Measurements from ENCODE around the gene PPIP5K1.
"Not testable (repeated sequence)": the region's sequence is repeated elsewhere in the genome, so short reads cannot be mapped to it uniquely, and the experiment has no call there.

The PPIP5K1 gene

DNA sequence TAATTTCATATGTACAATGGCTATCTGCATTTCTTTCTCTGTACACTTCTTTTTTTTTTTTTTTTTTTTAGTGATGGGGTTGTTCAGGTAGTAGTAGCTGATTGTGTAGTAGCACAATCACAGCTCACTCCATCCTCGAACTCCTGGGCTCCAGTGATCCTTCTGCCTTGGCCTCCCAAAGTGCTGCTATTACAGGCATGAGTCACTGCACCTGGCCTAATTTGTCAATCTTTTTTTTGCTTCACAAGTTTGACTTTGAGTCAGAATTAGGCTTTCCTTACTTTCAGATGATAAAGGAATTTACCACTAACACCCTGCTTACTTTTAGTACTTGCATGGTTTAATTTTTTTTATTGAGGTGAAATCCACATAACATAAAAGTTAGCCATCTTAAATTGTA, 44.6 kb downstream of the PPIP5K1 start:
- no peak for DNase-seq (ENCODE audit: low read depth in 2 of 2)

DNA sequence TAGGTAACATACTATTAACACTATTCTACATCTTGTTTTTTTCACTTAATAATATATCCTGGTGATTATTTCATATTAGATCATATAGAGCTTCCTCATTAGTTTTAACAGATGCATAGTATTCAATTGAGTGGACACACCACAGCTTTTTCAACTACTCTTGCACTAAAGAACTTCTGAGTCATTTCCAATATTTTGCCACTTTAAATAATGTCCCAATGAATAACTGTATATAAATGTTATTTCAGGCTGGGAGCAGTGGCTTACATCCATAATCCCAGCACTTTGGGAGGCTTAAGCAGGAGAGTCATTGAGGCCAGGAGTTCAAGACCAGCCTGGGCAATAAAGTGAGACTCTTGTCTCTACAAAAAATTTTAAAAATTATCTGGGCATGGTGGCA, 45.7 kb downstream of the PPIP5K1 start:
- no peak for DNase-seq (ENCODE audit: low read depth in 2 of 2)

DNA sequence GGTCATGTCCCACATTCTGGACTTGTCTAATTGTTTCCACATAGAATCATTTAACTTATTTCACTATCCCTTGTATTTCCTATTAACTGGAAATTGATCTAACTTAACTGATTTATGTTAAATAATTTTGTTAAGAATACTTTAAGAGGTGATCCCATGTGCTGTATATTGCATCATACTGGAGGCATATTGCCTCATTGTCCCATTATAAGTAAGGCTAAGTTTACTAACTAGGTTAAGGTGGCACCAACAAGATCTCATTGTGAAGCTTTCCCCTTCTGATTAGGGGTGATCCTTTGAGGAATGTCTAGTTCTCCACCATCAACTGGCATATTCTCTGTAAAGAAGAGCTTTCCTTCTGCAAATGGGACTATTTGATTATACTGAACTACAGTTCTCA, 48.2 kb downstream of the PPIP5K1 start:
- DNase-seq (ENCODE audit: low read depth in 2 of 2) = no peak

DNA sequence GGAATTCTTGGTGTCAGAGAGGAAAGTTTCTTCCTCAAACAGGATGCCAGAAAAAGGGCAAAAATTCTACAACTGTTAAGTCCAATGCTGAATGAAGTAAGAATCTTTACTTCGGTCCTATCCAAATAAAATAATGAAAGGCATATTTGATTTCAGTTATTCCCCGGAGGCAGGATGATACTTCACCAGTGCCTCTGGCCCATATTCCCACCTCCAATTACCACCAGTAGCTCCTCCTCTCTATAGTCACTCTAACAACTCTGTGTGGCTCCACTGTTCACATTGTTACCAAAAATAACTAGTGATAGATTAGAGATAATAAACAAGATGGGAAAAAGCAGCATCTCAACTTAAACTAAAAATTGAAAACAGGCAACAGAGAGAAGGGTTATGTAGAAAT, 51.9 kb downstream of the PPIP5K1 start:
- DNase-seq (ENCODE audit: low read depth in 2 of 2) = no peak

DNA sequence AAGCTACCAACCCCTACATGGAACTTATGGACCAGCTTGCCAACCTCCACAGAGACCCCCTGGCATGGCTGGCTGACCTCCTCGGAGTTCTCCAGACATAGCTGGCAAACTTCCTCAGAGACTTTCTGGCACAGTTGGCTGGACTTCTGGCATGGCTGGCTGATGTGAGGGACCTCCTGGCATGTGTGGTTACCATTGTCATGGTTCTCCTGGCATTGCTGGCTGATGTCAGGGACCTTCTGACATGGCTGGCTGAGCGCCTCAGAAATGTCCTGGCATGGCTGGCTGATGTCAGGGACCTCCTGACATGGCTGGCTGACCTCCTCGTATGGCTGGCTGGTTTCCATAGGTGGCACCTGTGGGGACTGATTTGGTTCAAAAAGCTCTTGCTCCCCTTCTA, 55.1 kb downstream of the PPIP5K1 start:
- DNase-seq (ENCODE audit: low read depth in 2 of 2) = no peak

DNA sequence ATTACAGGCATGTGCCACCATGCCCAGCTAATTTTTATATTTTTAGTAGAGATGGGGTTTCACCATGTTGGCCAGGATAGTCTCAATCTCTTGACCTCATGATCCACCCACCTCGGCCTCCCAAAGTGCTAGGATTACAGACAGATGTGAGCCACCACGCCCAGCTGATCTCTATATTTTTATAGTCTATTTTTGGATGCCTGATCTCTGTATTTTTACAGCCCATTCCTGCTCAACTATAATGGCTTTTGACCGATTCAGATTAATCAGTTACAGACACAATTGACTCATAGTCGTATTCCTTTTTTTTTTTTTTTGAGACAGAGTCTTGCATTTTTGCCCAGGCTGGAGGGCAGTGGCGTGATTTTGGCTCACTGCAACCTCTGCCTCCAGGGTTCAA, 57.2 kb downstream of the PPIP5K1 start:
- not testable (repeated sequence) for DNase-seq (ENCODE audit: low read depth in 2 of 2)

DNA sequence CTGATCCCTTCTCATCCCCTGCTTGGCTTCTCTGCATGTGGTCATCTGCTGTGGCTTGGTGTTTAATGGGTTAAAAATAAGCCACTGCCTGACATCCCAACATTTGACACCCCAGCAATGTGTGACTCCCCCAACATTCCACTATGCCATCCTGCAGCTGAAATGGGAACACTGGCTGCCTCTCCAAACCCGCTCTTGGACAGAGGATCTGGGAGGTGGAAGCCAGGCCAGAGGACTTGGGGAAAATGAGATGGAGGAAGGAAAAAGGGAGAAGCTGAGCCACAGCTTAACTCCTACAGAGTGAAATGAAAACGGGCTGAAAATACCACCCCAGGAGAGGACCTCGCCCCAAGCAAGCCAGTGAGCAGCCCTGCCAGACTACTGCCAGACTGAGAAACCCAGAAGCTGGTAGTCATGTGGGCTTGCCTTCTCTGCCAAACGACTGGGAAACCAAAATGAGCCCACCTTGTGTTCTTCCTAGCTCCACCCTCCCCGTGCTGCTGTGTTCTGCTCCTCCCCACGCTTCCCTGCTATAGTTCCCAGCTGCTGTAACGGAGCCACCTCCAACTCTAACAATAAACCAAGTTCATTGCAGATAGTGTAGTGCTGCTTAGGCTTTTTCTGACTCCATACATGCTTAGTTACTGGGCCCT, 58.9 kb downstream of the PPIP5K1 start:
- no peak for DNase-seq (ENCODE audit: low read depth in 2 of 2)

DNA sequence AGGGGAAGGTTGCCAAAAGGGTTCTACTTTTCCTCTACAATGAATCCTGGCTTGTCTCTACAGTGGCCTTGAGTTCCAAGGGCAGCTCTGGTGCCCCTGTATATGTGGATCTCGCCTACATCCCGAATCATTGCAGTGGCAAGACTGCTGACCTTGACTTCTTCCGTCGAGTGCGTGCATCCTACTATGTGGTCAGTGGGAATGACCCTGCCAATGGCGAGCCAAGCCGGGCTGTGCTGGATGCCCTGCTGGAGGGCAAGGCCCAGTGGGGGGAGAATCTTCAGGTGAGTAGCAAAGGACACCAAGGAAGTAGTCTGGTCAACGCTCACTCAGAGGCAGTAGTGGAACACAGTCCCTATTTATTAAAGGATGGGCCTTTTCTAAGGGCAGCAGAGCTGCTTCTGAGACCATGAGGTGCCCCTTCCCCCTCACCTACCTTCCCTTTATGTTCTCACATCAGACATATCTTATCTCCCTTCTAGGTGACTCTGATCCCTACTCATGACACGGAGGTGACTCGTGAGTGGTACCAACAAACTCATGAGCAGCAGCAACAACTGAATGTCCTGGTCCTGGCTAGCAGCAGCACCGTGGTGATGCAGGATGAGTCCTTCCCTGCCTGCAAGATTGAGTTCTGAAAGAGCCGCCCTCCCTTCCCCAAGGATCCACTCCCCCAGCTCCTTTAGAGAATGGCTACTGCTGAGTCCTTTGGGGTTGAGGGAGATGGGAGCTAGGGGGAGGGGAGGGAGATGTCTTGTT, 60.2 kb downstream of the PPIP5K1 start:
- no peak for DNase-seq (ENCODE audit: low read depth in 2 of 2)

DNA sequence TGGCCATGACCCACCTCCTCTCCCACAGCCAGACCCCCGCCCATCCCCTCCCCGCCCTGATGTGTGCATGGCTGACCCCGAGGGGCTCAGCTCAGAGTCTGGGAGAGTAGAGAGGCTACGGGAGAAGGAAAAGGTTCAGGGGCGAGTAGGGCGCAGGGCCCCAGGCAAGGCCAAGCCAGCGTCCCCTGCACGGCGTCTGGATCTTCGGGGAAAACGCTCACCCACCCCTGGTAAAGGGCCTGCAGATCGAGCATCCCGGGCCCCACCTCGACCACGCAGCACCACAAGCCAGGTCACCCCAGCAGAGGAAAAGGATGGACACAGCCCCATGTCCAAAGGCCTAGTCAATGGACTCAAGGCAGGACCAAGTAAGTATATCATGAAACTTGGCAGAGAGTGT, 60.9 kb downstream of the PPIP5K1 start:
- no peak for DNase-seq (ENCODE audit: low read depth in 2 of 2)

DNA sequence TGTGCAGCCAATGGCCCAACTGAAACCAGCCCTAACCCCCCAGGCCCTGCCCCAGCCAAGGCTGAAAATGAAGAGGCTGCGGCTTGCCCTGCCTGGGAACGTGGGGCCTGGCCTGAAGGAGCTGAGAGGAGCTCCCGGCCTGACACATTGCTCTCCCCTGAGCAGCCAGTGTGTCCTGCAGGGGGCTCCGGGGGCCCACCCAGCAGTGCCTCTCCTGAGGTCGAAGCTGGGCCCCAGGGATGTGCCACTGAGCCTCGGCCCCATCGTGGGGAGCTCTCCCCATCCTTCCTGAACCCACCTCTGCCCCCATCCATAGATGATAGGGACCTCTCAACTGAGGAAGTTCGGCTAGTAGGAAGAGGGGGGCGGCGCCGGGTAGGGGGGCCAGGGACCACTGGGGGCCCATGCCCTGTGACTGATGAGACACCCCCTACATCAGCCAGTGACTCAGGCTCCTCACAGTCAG, 61.4 kb downstream of the PPIP5K1 start:
- DNase-seq (ENCODE audit: low read depth in 2 of 2) = no peak

DNA sequence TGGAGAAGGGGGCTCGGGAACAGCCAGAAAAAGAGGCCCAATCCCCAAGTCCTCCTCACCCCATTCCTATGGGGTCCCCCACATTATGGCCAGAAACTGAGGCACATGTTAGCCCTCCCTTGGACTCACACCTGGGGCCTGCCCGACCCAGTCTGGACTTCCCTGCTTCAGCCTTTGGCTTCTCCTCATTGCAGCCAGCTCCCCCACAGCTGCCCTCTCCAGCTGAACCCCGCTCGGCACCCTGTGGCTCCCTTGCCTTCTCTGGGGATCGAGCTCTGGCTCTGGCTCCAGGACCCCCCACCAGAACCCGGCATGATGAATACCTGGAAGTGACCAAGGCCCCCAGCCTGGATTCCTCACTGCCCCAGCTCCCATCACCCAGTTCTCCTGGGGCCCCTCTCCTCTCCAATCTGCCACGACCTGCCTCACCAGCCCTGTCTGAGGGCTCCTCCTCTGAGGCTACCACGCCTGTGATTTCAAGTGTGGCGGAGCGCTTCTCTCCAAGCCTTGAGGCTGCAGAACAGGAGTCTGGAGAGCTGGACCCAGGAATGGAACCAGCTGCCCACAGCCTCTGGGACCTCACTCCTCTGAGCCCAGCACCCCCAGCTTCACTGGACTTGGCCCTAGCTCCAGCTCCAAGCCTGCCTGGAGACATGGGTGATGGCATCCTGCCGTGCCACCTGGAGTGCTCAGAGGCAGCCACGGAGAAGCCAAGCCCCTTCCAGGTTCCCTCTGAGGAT, 62.0 kb downstream of the PPIP5K1 start:
- DNase-seq (ENCODE audit: low read depth in 2 of 2) = no peak

DNA sequence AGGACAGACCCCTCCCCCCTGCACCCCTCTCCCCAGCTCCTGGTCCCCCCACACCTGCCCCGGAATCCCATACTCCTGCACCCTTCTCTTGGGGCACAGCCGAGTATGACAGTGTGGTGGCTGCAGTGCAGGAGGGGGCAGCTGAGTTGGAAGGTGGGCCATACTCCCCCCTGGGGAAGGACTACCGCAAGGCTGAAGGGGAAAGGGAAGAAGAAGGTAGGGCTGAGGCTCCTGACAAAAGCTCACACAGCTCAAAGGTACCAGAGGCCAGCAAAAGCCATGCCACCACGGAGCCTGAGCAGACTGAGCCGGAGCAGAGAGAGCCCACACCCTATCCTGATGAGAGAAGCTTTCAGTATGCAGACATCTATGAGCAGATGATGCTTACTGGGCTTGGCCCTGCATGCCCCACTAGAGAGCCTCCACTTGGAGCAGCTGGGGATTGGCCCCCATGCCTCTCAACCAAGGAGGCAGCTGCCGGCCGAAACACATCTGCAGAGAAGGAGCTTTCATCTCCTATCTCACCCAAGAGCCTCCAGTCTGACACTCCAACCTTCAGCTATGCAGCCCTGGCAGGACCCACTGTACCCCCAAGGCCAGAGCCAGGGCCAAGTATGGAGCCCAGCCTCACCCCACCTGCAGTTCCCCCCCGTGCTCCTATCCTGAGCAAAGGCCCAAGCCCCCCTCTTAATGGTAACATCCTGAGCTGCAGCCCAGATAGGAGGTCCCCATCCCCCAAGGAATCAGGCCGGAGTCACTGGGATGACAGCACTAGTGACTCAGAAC, 62.8 kb downstream of the PPIP5K1 start:
- DNase-seq (ENCODE audit: low read depth in 2 of 2) = no peak

DNA sequence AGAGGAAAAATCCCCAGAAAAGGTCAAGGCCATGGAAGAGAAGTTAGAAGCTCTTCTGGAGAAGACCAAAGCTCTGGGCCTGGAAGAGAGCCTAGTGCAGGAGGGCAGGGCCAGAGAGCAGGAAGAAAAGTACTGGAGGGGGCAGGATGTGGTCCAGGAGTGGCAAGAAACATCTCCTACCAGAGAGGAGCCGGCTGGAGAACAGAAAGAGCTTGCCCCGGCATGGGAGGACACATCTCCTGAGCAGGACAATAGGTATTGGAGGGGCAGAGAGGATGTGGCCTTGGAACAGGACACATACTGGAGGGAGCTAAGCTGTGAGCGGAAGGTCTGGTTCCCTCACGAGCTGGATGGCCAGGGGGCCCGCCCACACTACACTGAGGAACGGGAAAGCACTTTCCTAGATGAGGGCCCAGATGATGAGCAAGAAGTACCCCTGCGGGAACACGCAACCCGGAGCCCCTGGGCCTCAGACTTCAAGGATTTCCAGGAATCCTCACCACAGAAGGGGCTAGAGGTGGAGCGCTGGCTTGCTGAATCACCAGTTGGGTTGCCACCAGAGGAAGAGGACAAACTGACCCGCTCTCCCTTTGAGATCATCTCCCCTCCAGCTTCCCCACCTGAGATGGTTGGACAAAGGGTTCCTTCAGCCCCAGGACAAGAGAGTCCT, 63.6 kb downstream of the PPIP5K1 start:
- DNase-seq (ENCODE audit: low read depth in 2 of 2) = no peak

DNA sequence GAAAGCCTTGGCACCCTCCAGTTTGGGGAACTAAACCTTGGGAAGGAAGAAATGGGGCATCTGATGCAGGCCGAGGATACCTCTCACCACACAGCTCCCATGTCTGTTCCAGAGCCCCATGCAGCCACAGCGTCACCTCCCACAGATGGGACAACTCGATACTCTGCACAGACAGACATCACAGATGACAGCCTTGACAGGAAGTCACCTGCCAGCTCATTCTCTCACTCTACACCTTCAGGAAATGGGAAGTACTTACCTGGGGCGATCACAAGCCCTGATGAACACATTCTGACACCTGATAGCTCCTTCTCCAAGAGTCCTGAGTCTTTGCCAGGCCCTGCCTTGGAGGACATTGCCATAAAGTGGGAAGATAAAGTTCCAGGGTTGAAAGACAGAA, 64.9 kb downstream of the PPIP5K1 start:
- no peak for DNase-seq (ENCODE audit: low read depth in 2 of 2)

DNA sequence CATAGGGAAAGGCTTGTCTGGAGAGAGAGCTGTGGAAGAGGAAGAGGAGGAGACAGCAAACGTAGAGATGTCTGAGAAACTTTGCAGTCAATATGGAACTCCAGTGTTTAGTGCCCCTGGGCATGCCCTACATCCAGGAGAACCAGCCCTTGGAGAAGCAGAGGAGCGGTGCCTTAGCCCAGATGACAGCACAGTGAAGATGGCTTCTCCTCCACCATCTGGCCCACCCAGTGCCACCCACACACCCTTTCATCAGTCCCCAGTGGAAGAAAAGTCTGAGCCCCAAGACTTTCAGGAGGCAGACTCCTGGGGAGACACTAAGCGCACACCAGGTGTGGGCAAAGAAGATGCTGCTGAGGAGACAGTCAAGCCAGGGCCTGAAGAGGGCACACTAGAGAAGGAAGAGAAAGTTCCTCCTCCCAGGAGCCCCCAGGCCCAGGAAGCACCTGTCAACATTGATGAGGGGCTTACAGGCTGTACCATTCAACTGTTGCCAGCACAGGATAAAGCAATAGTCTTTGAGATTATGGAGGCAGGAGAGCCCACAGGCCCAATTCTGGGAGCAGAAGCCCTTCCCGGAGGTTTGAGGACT, 65.7 kb downstream of the PPIP5K1 start:
- no peak for DNase-seq (ENCODE audit: low read depth in 2 of 2)

DNA sequence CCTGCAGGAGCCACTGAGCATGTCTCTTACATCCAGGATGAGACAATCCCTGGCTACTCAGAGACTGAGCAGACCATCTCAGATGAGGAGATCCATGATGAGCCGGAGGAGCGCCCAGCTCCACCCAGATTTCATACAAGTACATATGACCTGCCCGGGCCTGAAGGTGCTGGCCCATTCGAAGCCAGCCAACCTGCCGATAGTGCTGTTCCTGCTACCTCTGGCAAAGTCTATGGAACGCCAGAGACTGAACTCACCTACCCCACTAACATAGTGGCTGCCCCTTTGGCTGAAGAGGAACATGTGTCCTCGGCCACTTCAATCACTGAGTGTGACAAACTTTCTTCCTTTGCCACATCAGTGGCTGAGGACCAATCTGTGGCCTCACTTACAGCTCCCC, 66.4 kb downstream of the PPIP5K1 start:
- no peak for DNase-seq (ENCODE audit: low read depth in 2 of 2)

DNA sequence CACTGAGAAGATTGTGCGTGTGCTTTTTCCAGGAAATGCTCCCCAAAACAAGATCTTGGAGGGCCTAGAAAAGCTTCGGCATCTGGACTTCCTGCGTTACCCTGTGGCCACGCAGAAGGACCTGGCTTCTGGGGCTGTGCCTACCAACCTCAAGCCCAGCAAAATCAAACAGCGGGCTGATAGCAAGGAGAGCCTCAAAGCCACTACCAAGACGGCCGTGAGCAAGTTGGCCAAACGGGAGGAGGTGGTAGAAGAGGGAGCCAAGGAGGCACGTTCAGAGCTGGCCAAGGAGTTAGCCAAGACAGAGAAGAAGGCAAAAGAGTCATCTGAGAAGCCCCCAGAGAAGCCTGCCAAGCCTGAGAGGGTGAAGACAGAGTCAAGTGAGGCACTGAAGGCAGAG, 67.8 kb downstream of the PPIP5K1 start:
- DNase-seq (ENCODE audit: low read depth in 2 of 2) = no peak

DNA sequence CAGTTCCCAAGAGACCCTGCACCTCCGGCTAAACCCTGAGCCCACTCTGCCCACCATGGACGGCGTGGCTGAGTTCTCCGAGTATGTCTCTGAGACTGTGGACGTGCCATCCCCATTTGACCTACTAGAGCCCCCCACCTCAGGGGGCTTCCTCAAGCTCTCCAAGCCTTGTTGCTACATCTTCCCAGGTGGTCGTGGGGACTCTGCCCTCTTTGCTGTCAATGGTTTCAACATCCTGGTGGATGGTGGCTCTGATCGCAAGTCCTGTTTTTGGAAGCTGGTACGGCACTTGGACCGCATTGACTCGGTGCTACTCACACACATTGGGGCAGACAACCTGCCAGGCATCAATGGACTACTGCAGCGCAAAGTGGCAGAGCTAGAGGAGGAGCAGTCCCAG, 68.6 kb downstream of the PPIP5K1 start:
- DNase-seq (ENCODE audit: low read depth in 2 of 2) = no peak

DNA sequence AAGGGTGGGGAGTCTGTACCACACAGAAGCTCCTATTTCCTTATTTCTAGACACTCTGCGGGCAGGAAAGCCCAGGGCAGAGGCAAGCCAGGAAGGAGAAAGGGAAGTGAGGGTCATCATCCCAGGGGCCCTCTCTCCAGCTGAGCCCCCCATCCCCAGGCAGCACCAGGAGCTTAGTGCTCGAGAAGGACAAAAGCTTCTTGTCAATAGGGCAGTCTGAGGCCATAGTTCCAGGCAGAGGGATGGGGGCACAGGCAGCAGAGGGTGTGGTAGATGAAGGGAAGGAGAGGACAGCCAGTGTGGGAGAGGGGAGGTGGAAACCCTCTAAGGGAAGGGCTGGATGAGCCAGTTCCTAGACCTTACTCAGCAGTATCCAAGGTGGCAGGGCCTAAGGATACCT, 69.9 kb downstream of the PPIP5K1 start:
- DNase-seq (ENCODE audit: low read depth in 2 of 2) = no peak

DNA sequence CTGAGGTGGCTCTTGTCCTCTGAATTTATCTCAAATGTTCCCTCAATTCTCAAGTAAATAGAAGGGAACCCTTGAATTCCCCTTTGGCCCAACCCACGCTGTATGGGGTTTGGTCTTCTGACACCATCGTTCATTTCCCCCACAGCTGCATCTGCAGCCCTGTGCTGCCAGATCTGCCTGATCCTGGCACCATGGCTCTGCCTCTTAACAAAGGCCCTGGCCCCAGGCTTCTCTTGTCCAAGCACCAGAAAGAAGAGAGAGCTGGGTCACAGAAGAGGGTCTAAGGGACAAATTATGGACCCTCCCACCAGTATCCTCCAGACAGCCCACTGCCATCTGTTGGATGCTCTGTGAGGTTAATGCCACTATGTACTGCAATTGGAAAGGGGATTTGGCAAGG, 70.8 kb downstream of the PPIP5K1 start:
- DNase-seq (ENCODE audit: low read depth in 2 of 2) = no peak

DNA sequence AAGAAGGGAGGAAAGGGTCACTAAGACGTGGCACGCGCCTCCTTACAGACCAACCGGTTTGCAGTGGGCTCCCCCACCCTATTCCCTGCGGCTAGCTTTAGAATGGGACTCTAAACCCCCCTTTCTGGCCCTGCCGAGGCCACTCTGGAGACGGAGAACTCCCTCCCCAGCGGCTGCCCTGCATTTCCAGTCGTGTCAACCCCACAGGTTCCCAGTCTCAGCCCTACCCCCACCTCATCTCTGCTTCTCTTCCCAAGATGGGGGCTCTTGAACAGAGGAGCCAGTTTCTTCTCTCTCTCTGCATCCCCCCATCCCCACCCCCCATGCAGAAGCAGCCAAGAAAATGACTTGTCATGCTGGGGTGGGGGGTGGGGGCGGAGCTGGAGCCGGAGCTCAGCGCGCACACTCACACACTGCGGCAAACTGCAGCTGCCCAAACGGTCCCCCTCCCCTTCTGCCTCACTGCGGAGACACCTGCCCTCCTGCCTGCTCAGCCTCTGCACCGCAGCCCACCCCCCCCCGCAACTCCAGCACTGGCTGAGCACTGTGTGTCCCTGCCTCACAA, 71.7 kb downstream of the PPIP5K1 start:
- no peak for DNase-seq (ENCODE audit: low read depth in 2 of 2)

All from stimulated activated CD4-positive, alpha-beta T cell treated with anti-CD3 and anti-CD28 coated beads, Interleukin-4, amount 100 ng/mL, for 48 hours (primary cell).